BJ (cell line): Measurements from ENCODE around the gene KRT82. TPM values are rescaled to one million over a fixed set of nuclear protein-coding genes. Genes with fewer than 3 reads are reported as not detected.

ENCODE experiments used
- CTCF ChIA-PET: fragments of 350-600 bp; formaldehyde crosslinking; extraction: SDS; loops from one replicate; lab custom pipeline; 2021; ENCODE audit warnings: antibody characterized with exemption, inconsistent platforms; lab: Yijun Ruan, JAX
- POLR2A ChIA-PET: fragments of 300-600 bp; sonication (Branson Sonifier 250); formaldehyde crosslinking; extraction: SDS; loops from one replicate; lab custom pipeline; 2021; ENCODE audit warnings: antibody characterized with exemption; lab: Charles Lee
- DNase-seq: peaks from one replicate; pipeline ENCODE4 v3.0.0-alpha.2; 2011; ENCODE audit warnings: low read depth
- H3K27me3 ChIP-seq: 2 replicates; pipeline ENCODE4 v1.6.0; 2011; ENCODE audit warnings: low read length; ENCODE audit not compliant: control insufficient read depth, insufficient read depth
- H3K36me3 ChIP-seq: 2 replicates; pipeline ENCODE4 v1.5.1; 2011; ENCODE audit warnings: low read length; ENCODE audit not compliant: control insufficient read depth, insufficient read depth
- H3K4me3 ChIP-seq: 2 replicates; pipeline ENCODE4 v1.5.1; 2011; ENCODE audit warnings: low read depth, mild to moderate bottlenecking, control low read depth, low read length
- CTCF ChIP-seq: IDR thresholded peaks from 2 replicates; pipeline ENCODE4 v1.5.1; 2011; ENCODE audit warnings: low read depth, mild to moderate bottlenecking, control low read depth, inconsistent platforms, low read length, moderate library complexity; ENCODE audit not compliant: insufficient read depth
- polyA plus RNA-seq: library from polyadenylated mRNA; depleted of rRNA; stranded (reverse); fragments of >200 nt; gene quantifications from 2 replicates; pipeline ENCODE4 v1.2.3, GENCODE V29; 2011

Gene KRT82
- polyA plus RNA-seq, 1 experiment, result not detected

- Histone ChIP-seq H3K27me3 (peaks cover 10% of the 10 kb centered on the region), H3K36me3 (no peaks in the 10 kb centered on the region), H3K4me3 (no peak overlapping the region)
- ChIA-PET CTCF (no interaction called here), POLR2A (no interaction called here)
- no peak for DNase-seq
- TF ChIP-seq CTCF, result no peak
Observed at GRCh38 chr12:52435659-52435999, 29.5 kb upstream of the KRT82 start.

- no peak for DNase-seq
- peaks cover 15% of the 10 kb centered on the region for H3K27me3 ChIP-seq
- no peak for TF ChIP-seq CTCF
- no peaks in the 10 kb centered on the region for H3K36me3 ChIP-seq
- H3K4me3 ChIP-seq, result no peak overlapping the region
- POLR2A ChIA-PET, result no interaction called here
- CTCF ChIA-PET, result interaction anchor here (0.9 to 1.1 kb wide), 2 partner anchors 9 to 62 kb away, joined by 3 to 5 read pairs; no protein-coding TSS in a partner anchor
Observed at GRCh38 chr12:52434760-52435530, 28.8 kb upstream of the KRT82 start.

GRCh38 chr12:52434081-52434733 lies 28.1 kb upstream of the KRT82 start, which contains the start of gene KRT75:
KRT75 (minus strand) TSS chr12:52434371; CDS start chr12:52434304, 67 bp downstream.
- POLR2A ChIA-PET, result no interaction called here
- CTCF ChIA-PET, result interaction anchor here (0.9 to 1.1 kb wide), 2 partner anchors 8 to 62 kb away, joined by 3 to 5 read pairs; no protein-coding TSS in a partner anchor
- DNase-seq, result no peak

GRCh38 chr12:52433501-52434080 lies 27.5 kb upstream of the KRT82 start:
- DNase-seq, result no peak
- TF ChIP-seq CTCF, result no peak
- Histone ChIP-seq H3K36me3 (no peaks in the 10 kb centered on the region), H3K4me3 (no peak overlapping the region), H3K27me3 (peaks cover 20% of the 10 kb centered on the region)
- CTCF ChIA-PET, result interaction anchor here (0.9 to 1.1 kb wide), 2 partner anchors 8 to 61 kb away, joined by 3 to 5 read pairs; no protein-coding TSS in a partner anchor
- POLR2A ChIA-PET, result no interaction called here

More at GRCh38 chr12:52434081-52434733, 28.1 kb upstream of the KRT82 start, which contains the start of gene KRT75:
- Histone ChIP-seq H3K27me3 (peaks cover 20% of the 10 kb centered on the region), H3K36me3 (no peaks in the 10 kb centered on the region), H3K4me3 (no peak within 1 kb of the TSS)
- TF ChIP-seq CTCF, result no peak

- no peak for DNase-seq
- ChIA-PET CTCF (no interaction called here), POLR2A (interaction anchor here (0.6 kb wide), 1 partner anchor 52 kb away, joined by 4 read pairs; no protein-coding TSS in a partner anchor)
- TF ChIP-seq CTCF, result no peak
- Histone ChIP-seq H3K27me3 (peaks cover 23% of the 10 kb centered on the region), H3K36me3 (no peaks in the 10 kb centered on the region), H3K4me3 (no peak overlapping the region)
Observed at GRCh38 chr12:52432559-52433207, 26.5 kb upstream of the KRT82 start.
